T-helper 2 cell treated with Interferon-gamma antibody and Interleukin-4, amounts not matched to agents 100 ng/mL and 5 ng/mL, for 36 hours (primary cell): ENCODE measurements around the gene MELTF. TPM values are rescaled to one million over a fixed set of nuclear protein-coding genes. Genes with fewer than 3 reads are reported as not detected.

Source experiments
- intact Hi-C: fragments of 100-400 bp; cut with micrococcal nuclease; formaldehyde crosslinking; loops from one replicate; pipeline ENCODE4 v1.15.1; 2023
- total RNA-seq: library from RNA; stranded (reverse); gene quantifications from 2 replicates; pipeline ENCODE4 v1.2.3, GENCODE V29; 2022

Gene MELTF
- total RNA-seq, 1 donor from 2014 or later: 9.0 TPM

DNA sequence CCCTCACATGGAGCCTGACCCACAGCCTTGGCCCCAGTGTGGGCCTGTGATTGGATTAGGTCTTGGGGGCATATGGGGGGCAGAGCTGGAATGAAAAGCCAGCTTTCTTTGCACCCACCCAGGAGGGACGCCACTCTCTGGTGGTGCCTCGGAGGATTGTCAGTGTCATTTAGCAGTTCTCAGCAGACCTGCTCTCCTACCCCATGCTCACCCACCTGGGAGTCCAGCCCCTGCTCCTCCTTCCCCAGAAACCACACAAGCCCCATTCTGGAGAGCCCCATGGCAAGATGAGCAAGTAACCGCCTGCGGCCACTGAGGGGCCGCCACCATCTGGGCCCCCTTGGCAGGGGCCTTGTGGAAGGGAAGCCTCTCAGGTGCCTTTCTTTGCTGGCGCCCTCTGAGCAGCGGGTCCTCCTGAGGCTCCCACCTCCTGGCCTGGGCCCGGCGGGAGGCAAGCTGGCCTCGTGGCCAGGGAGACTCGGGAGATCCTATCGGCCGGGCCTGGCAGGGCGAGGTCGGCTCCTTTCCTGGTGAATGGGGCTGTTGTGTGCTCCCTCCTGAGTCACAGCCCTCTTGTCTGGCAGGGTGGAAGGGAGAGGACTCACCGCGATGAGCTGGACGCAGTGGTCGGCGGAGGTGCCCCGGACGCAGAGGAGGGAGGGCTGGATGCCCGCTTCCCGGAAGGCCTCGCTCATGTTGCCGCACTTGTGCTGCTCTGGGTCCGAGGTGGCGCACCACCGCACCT, 2.3 kb downstream of the MELTF start:
- intact Hi-C loops: no loop called here

- intact Hi-C loops: no loop called here
Observed at GRCh38 chr3:197026481-197026866, 3.1 kb downstream of the MELTF start.

GRCh38 chr3:197025736-197026480, 3.7 kb downstream of the MELTF start:
- intact Hi-C loops: no loop called here

- intact Hi-C loops: no loop called here
Observed at GRCh38 chr3:197024881-197025735, 4.5 kb downstream of the MELTF start.

DNA sequence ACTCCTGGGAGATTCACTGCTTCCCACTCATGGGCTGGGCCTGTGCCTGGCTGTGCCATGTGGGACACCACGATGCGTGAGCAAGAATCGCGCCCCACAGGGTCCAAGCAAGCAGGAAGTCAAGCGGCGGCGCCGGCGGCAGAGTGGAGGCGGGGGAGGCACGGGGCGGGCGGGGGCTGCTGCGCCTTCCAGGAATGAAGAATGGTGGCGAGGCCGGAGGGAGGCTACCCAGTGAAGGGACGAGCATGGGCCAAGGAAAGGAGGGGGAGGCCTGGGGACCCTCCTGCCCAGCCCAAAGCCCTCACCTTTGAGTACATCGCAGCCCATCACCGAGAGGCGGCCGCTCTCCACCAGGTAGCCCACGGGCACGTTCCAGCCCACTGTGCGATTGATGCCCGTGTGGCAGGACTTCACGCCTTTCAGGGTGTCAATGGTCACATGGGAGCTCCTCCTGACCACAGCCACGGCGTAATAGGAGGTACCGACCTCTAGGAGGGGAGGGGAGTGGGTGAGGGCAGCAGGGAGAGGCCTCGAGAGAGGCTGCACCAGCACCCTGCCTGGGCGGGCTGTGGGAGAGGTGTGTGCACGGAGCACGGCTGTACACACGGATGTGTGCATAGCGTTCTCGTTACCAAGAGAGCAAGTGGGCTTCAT, 5.5 kb downstream of the MELTF start:
- intact Hi-C loops: no loop called here

- intact Hi-C loops: no loop called here
Observed at GRCh38 chr3:197023241-197023997, 6.2 kb downstream of the MELTF start.

- intact Hi-C loops: no loop called here
Observed at GRCh38 chr3:197022405-197023231, 7.0 kb downstream of the MELTF start.

DNA sequence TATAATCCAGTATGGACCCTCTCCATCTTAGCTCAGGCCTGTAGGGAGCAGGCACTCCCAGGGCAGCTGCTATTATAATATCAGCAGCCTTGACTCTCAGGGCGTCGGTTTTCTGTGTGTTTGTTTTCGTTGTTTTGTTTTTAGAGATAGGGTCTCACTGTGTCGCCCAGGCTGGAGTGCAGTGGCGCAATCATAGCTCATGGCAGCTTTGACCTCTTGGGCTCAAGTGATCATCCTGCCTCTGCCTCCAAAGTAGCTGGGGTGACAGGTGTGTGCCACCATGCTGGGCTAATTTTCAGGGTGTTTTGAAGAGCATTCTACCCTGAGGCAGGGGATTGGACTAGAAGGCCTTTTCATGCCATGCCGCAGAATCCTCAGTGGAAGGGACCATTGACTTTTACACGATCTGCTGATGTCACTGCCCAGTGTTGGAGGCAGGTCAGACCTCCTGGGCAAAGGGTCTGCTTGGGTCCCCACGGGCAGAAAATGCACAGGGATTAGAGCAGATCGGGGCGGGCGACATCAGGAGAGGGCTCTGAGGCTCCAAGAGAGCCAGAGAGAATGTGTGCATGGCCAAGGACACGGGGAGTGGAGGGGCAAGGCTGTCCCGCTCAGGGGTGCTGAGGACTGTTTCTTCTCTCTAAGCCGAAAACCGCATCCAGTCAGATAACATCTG, 7.8 kb downstream of the MELTF start:
- intact Hi-C loops: no loop called here

- intact Hi-C loops: no loop called here
Observed at GRCh38 chr3:197021231-197021630, 8.4 kb downstream of the MELTF start.

DNA sequence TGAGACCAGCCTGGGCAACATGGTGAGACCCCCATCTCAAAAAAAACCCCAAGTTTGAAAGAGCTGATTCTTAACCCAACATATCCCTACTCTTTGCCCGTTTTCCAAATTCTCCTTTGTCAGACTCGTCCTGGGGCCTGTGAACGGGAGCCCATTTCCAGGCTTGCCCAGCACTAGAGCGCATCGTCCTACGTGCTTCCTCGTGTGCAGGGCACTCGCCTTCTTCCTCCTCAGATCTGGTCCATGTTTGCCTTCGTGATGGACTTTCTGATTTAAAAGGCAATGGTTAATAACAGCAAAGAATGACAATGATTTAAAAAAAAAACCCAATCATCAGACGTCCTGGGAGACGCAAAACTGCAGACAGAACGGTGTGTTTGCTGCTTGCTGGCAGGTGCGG, 10.1 kb downstream of the MELTF start:
- intact Hi-C loops: no loop called here

GRCh38 chr3:197019021-197019420, 10.6 kb downstream of the MELTF start:
- intact Hi-C loops: no loop called here

GRCh38 chr3:197017003-197017402, 12.6 kb downstream of the MELTF start:
- intact Hi-C loops: no loop called here

DNA sequence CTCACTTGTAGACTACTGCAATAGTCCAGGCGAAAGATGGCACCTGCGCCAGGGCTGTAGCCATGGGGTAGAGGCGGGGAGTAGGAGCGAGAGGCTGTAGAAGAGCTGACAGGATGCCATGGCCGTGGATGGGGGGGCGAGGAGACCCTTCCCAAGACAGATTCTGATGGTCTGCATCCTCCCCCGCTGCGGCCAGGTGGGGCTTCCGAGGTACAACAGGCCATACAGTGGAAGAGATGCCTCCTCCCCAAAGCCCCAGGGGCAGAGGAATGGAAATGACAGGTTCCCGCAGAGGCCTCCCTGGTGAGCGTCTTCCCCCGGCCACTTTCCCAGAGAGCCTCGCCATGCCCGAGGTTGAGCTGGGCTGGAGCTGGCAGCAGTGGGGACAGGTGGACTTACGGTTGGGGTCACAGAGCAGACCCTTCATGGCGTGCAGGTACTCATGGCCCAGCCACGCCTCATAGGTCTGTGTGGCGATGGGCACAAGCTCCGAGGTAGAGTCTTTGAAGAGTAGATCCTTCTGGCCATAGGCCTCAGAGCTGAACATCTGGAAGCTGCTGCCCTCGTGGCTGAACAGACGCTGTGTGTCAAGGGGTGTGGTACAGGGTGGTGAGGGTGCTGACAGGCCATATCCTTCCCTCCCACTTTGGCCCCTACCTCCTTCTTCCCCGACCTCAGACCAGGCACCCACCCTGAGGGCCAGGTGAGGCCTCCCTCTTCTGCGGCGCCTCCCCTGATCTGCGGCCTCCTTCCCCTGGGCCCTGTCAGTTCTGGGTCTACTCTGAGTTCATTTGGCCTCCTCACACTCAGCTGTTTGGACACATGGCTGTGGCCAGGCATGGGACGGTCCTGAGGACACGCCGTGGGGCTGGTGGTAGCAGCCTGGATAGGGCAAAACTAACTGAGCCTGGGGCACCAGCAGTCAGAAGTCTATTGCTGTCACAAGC, 13.6 kb downstream of the MELTF start:
- intact Hi-C loops: no loop called here

- intact Hi-C loops: no loop called here
Observed at GRCh38 chr3:197014942-197015575, 14.6 kb downstream of the MELTF start.

- intact Hi-C loops: no loop called here
Observed at GRCh38 chr3:197014024-197014423, 15.6 kb downstream of the MELTF start.

DNA sequence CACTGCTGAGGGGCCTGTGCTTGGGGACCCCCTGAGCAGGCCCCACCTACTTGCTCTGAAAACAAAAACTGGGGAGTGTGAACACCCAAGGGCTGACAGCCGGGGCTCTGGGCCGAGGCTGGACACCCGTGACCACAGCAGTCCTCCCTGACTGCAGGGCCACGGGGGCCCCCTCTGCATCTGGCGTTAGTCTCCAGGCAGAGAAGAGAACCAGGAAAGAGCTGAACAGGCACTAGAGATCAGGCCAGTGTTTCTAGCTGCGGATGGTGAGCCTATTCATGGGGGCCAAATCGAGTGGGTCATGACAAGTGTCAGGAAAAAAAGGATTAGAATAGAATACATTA, 17.1 kb downstream of the MELTF start:
- intact Hi-C loops: no loop called here

GRCh38 chr3:197011780-197012539, 17.7 kb downstream of the MELTF start:
- intact Hi-C loops: no loop called here
